HEK293 (cell line): Measurements from ENCODE around the gene MYO5B.

ENCODE experiments used
- CTCF ChIA-PET: fragments of 350-600 bp; formaldehyde crosslinking; extraction: SDS; loops from one replicate; lab custom pipeline; 2021; ENCODE audit warnings: antibody characterized with exemption; lab: Yijun Ruan, JAX
- POLR2A ChIA-PET: fragments of 300-600 bp; formaldehyde crosslinking; extraction: SDS; loops from one replicate; lab custom pipeline; 2020; ENCODE audit warnings: antibody characterized with exemption, inconsistent platforms; lab: Yijun Ruan, JAX
- H3K27ac ChIP-seq: fragments of 200-500 bp; sonication (Bioruptor generic); 2 replicates; pipeline ENCODE4 v1.5.1; 2014; ENCODE audit warnings: low read depth, low read length, control low read depth, inconsistent platforms; ENCODE audit errors: extremely low read depth
- H3K36me3 ChIP-seq, 2 experiments: fragments of 200-500 bp in 1 of 2; sonication (Bioruptor generic) in 1 of 2; 1 replicate in 1 of 2; 2 replicates in 1 of 2; pipeline ENCODE4 v1.5.1; 2014 to 2017; ENCODE audit warnings: inconsistent platforms in 2 of 2, low read length in 2 of 2; ENCODE audit not compliant: control insufficient read depth in 2 of 2, insufficient read depth in 1 of 2
- H3K4me1 ChIP-seq: fragments of 200-500 bp; sonication (Bioruptor generic); 2 replicates; pipeline ENCODE4 v1.5.1; 2014; ENCODE audit warnings: mild to moderate bottlenecking, low read length, inconsistent platforms; ENCODE audit not compliant: control insufficient read depth, insufficient read depth
- H3K4me3 ChIP-seq: 2 replicates; pipeline ENCODE4 v1.5.1; 2011; ENCODE audit warnings: low read depth, mild to moderate bottlenecking, control low read depth, low read length, moderate library complexity
- H3K9me3 ChIP-seq: fragments of 200-500 bp; sonication (Bioruptor generic); 2 replicates; pipeline ENCODE4 v1.5.1; 2014; ENCODE audit warnings: low read depth, low read length, inconsistent platforms; ENCODE audit not compliant: control insufficient read depth, insufficient read depth
- EGR2 ChIP-seq: fragments of 450-650 bp; formaldehyde crosslinking; IDR thresholded peaks from 2 replicates; pipeline ENCODE4 v1.5.1; 2016; ENCODE audit warnings: low read depth, missing biosample characterization, missing genetic modification characterization
- KLF1 ChIP-seq: fragments of 450-650 bp; formaldehyde crosslinking; IDR thresholded peaks from 2 replicates; pipeline ENCODE4 v1.5.1; 2016; ENCODE audit warnings: missing biosample characterization, missing genetic modification characterization
- KLF8 ChIP-seq: fragments of 450-650 bp; formaldehyde crosslinking; IDR thresholded peaks from 2 replicates; pipeline ENCODE4 v1.5.1; 2016; ENCODE audit warnings: missing biosample characterization, missing genetic modification characterization
- SP3 ChIP-seq: fragments of 450-650 bp; formaldehyde crosslinking; IDR thresholded peaks from 2 replicates; pipeline ENCODE4 v1.5.1; 2016; ENCODE audit warnings: missing biosample characterization, missing genetic modification characterization
- ZBTB21 ChIP-seq: fragments of 450-650 bp; formaldehyde crosslinking; IDR thresholded peaks from 2 replicates; pipeline ENCODE4 v1.5.1; 2017; ENCODE audit warnings: missing biosample characterization, missing genetic modification characterization
- ZFHX2 ChIP-seq: fragments of 450-650 bp; formaldehyde crosslinking; conservative IDR thresholded peaks from 2 replicates; pipeline ENCODE4 v1.5.1; 2016; ENCODE audit warnings: missing biosample characterization, missing genetic modification characterization
- ZNF132 ChIP-seq: fragments of 450-650 bp; formaldehyde crosslinking; IDR thresholded peaks from 2 replicates; pipeline ENCODE4 v1.5.1; 2017; ENCODE audit warnings: missing biosample characterization, missing genetic modification characterization, borderline replicate concordance
- ZNF514 ChIP-seq: fragments of 450-650 bp; formaldehyde crosslinking; IDR thresholded peaks from 2 replicates; pipeline ENCODE4 v1.5.1; 2016; ENCODE audit warnings: missing biosample characterization, missing genetic modification characterization
- ZNF561 ChIP-seq: fragments of 450-650 bp; IDR thresholded peaks from 2 replicates; pipeline ENCODE4 v1.5.1; 2018; ENCODE audit warnings: missing biosample characterization, missing genetic modification characterization, borderline replicate concordance
- ZNF629 ChIP-seq: fragments of 450-650 bp; formaldehyde crosslinking; IDR thresholded peaks from 2 replicates; pipeline ENCODE4 v1.5.1; 2017; ENCODE audit warnings: missing biosample characterization, missing genetic modification characterization
- ZNF660 ChIP-seq: fragments of 450-650 bp; IDR thresholded peaks from 2 replicates; pipeline ENCODE4 v1.5.1; 2018; ENCODE audit warnings: missing biosample characterization, mild to moderate bottlenecking, missing genetic modification characterization
- ZNF785 ChIP-seq: fragments of 450-650 bp; formaldehyde crosslinking; IDR thresholded peaks from 2 replicates; pipeline ENCODE4 v1.5.1; 2016; ENCODE audit warnings: missing biosample characterization, missing genetic modification characterization
- ZSCAN23 ChIP-seq: fragments of 450-650 bp; formaldehyde crosslinking; IDR thresholded peaks from 2 replicates; pipeline ENCODE4 v1.5.1; 2016; ENCODE audit warnings: missing biosample characterization, missing genetic modification characterization
- TF ChIP-seq, protein P1 (sequence below): fragments of 450-650 bp; formaldehyde crosslinking; IDR thresholded peaks from 2 replicates; pipeline ENCODE4 v1.5.1; 2016; ENCODE audit warnings: missing biosample characterization, missing genetic modification characterization
- TF ChIP-seq, protein P2 (sequence below): fragments of 450-650 bp; formaldehyde crosslinking; IDR thresholded peaks from 2 replicates; pipeline ENCODE4 v1.5.1; 2017; ENCODE audit warnings: missing biosample characterization, missing genetic modification characterization

MYO5B gene

DNA sequence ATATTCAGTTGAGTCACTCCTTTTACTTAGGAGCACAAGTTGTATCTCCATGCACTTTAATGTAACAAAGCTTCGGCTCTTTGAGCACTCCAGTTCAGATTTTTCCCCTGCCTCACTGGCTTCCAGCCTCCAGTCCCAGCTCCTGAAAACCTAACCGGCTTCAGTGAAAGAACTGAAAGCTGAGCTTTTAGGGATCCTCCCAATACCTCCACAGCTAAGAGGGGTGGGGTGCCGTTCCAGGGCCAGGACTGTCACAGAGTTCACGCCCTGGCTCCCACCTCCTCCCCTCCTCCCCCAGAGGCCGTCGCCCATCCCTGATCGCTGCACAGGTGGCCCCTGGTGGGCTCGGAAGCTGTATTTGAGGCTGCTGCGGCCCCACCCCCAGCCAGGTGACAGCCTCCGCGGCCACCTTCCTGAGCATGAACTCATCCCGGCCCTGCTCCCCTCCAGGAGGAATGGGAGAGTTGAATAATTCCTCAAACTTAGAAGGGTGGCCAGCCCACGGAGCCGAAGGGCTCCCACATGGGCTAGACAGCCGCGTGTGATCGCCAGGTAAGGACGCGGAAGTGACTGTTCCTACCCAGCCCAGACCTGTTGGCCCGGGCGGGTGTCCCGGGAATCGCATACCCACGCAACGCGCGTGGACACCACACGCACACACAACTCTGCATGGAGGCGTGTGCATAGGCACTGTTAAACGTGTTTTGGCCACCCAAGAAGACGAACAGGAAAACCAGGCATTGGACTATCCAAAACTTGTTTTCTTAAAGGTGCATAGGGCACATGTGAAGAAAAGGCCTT is 1.8 kb downstream of the MYO5B start:
- Histone ChIP-seq H3K4me1 (no peaks in the 10 kb centered on the region), H3K27ac (no peak overlapping the region), H3K36me3 (no peaks in the 10 kb centered on the region), H3K9me3 (no peaks in the 10 kb centered on the region), H3K4me3 (peak overlapping the region; percentile 12)
- ChIA-PET POLR2A (interaction anchor here (0.6 kb wide), 1 partner anchor 10 kb away, joined by 4 read pairs; no protein-coding TSS in a partner anchor), CTCF (interaction anchor here (0.6 kb wide), 1 partner anchor 220 kb away, joined by 3 read pairs; no protein-coding TSS in a partner anchor)
- TF ChIP-seq ZFHX2 (tag by site-specific recombination) (0 out of 2 replicates have a peak, but pooled peaks have one; percentile 13), KLF1 (tag by site-specific recombination) (peak; percentile 94), ZNF629 (tag by site-specific recombination) (no peak), EGR2 (peak; percentile 7; the same call in 1 of the 2 replicates)

DNA sequence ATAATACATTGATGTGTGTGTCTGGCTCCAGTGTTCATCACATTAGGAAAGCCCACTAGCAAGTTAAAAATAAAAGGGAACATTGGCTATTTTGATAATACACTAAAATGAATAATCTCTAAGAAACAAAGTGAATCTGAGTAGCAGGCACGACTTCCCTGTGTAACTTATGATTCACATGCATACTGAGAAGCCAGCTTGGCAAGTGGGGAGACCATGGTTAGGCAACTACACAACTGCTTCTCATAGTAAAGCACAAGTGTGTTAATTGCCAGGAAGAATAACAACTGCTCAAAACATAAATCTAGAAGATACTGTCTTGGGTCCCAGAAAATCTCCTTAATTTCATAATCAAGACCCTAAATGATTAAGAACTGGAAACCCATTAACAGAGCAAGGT is 4.0 kb downstream of the MYO5B start:
- Histone ChIP-seq H3K36me3 (no peaks in the 10 kb centered on the region), H3K4me3 (no peak overlapping the region), H3K27ac (no peak overlapping the region), H3K4me1 (no peaks in the 10 kb centered on the region), H3K9me3 (no peaks in the 10 kb centered on the region)
- ChIA-PET CTCF (interaction anchor here (1.2 kb wide), 1 partner anchor 134 kb away, joined by 3 read pairs; no protein-coding TSS in a partner anchor), POLR2A (interaction anchor here (1.2 kb wide), 1 partner anchor 91 kb away, joined by 3 read pairs; the partner anchor contains the start of gene MBD1)
- TF ChIP-seq ZNF132 (tag by site-specific recombination) (no peak), ZSCAN23 (tag by site-specific recombination) (no peak), KLF8 (tag by site-specific recombination) (no peak), ZNF514 (tag by site-specific recombination) (no peak), ZNF785 (tag by site-specific recombination) (no peak), SP3 (tag by site-specific recombination) (no peak)
- TF ChIP-seq, protein P1, sequence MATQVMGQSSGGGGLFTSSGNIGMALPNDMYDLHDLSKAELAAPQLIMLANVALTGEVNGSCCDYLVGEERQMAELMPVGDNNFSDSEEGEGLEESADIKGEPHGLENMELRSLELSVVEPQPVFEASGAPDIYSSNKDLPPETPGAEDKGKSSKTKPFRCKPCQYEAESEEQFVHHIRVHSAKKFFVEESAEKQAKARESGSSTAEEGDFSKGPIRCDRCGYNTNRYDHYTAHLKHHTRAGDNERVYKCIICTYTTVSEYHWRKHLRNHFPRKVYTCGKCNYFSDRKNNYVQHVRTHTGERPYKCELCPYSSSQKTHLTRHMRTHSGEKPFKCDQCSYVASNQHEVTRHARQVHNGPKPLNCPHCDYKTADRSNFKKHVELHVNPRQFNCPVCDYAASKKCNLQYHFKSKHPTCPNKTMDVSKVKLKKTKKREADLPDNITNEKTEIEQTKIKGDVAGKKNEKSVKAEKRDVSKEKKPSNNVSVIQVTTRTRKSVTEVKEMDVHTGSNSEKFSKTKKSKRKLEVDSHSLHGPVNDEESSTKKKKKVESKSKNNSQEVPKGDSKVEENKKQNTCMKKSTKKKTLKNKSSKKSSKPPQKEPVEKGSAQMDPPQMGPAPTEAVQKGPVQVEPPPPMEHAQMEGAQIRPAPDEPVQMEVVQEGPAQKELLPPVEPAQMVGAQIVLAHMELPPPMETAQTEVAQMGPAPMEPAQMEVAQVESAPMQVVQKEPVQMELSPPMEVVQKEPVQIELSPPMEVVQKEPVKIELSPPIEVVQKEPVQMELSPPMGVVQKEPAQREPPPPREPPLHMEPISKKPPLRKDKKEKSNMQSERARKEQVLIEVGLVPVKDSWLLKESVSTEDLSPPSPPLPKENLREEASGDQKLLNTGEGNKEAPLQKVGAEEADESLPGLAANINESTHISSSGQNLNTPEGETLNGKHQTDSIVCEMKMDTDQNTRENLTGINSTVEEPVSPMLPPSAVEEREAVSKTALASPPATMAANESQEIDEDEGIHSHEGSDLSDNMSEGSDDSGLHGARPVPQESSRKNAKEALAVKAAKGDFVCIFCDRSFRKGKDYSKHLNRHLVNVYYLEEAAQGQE (tag by site-specific recombination) = no peak
- TF ChIP-seq, protein P2, sequence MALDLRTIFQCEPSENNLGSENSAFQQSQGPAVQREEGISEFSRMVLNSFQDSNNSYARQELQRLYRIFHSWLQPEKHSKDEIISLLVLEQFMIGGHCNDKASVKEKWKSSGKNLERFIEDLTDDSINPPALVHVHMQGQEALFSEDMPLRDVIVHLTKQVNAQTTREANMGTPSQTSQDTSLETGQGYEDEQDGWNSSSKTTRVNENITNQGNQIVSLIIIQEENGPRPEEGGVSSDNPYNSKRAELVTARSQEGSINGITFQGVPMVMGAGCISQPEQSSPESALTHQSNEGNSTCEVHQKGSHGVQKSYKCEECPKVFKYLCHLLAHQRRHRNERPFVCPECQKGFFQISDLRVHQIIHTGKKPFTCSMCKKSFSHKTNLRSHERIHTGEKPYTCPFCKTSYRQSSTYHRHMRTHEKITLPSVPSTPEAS = no peak

DNA sequence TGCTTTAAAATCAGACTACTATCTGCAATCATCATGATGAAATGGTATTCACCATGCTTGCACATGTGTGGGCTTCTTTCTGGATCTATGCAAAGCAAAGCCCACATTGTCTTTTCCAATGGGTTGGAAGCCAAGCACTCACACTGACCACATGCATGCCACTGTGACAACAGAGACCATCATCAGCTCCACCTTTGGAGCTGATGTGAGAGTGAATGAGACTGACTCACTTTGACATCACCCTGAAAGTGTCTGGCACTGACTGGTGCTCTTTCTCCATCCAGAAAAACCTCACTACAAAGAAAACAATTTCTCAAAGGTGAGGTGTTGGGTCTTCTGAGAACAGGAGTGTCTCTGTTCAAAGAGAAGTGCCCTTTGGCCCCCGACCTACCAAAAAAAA is 4.7 kb downstream of the MYO5B start:
- no peak overlapping the region for H3K27ac ChIP-seq
- no peaks in the 10 kb centered on the region for H3K9me3 ChIP-seq
- POLR2A ChIA-PET = interaction anchor here (1.2 kb wide), 1 partner anchor 91 kb away, joined by 3 read pairs; the partner anchor contains the start of gene MBD1
- TF ChIP-seq ZNF629 (tag by site-specific recombination) = 0 out of 2 replicates have a peak, but pooled peaks have one; percentile 35
- peak; percentile 49; the same call in 1 of the 2 replicates for TF ChIP-seq ZBTB21 (tag by site-specific recombination)
- TF ChIP-seq ZNF660 (tag by site-specific recombination) = peak; percentile 56; the same call in 1 of the 2 replicates
- no peak for TF ChIP-seq ZNF561 (tag by site-specific recombination)
- TF ChIP-seq, all 188 proteins: peak for 3
- no peaks in the 10 kb centered on the region for H3K4me1 ChIP-seq
- no peak overlapping the region for H3K4me3 ChIP-seq
- CTCF ChIA-PET = interaction anchor here (0.7 to 1.2 kb wide), 3 partner anchors 21 to 167 kb away, joined by 3 read pairs; no protein-coding TSS in a partner anchor
- no peaks in the 10 kb centered on the region for H3K36me3 ChIP-seq
